Measurements from ENCODE around the gene RNF167.

GRCh38 chr17:4950075-4950745 lies 10.1 kb downstream of the RNF167 start:
- TF ChIP-seq PRPF4 (IDR thresholded peaks at IDR 0.05; ENCODE audit: low read depth, low read length, poor library complexity, severe bottlenecking), result no peak
- TF ChIP-seq POLR2AphosphoS2 (IDR thresholded peaks at IDR 0.05; ENCODE audit: low read depth, low read length), result no peak
- peak; percentile 34 for TF ChIP-seq POLR2G (IDR thresholded peaks at IDR 0.05; ENCODE audit: low read depth, low read length)
- TF ChIP-seq ATF2 (CRISPR knock-in tag; IDR thresholded peaks at IDR 0.05), result no peak

Data from HepG2 (cell line).